Breast epithelium (tissue), 3 donors: ENCODE results near the gene DLX4.

ENCODE experiments used
- CTCF ChIP-seq, 3 donors: fragments of 450-650 bp; IDR thresholded peaks; one replicate each; pipeline ENCODE4 v1.5.1; 2016 to 2017; ENCODE audit warnings: antibody characterized with exemption in 3 of 3, mild to moderate bottlenecking in 3 of 3, moderate library complexity in 3 of 3
- POLR2A ChIP-seq: fragments of 450-650 bp; IDR thresholded peaks from one replicate; pipeline ENCODE4 v1.6.1; 2016; ENCODE audit warnings: antibody characterized with exemption, mild to moderate bottlenecking, moderate library complexity
- POLR2AphosphoS5 ChIP-seq, 3 donors: sonication (generic); formaldehyde crosslinking; IDR thresholded peaks; one replicate each; pipeline ENCODE4 v1.6.1; 2017; ENCODE audit warnings: antibody characterized with exemption in 3 of 3

DNA sequence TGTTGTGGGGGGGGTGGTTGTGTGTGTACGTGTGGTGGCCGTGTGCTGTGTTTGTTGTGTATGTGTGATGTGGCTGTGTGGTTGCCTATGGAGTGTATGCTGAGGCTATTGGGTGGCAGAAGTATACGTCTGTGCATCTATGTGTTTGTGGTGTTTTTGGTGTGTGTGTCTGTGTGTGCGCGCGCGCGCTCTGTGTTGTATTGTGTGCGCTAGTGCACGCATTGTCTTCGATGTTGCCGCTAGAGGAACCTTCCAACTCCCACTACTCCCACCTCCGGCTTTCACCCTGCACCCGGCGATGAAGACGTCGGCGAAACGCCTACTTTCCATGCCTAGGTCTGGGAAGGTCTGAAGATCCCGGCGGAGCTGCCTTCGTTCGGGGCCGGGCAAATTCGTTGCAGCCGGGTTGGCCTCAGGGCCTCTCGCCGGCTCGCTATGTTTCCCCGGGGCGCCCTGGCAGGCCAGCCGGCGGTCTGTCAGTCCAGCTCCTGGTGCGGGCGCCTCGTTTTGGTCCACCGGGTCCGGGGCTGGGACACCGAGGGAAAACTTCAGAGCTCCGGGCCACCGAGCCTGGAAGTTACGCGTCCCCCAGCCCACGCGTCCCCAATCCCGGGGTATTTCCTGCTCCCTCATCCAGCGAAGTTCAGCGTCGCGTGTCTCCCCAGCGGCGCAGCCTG, 5.2 kb upstream of the DLX4 start:
- TF ChIP-seq CTCF (IDR thresholded peaks at IDR 0.05) (no peak), POLR2AphosphoS5 (IDR thresholded peaks at IDR 0.05) (no peak), POLR2A (no peak)
